HepG2 (cell line): ENCODE results near the gene CORT. TPM values are rescaled to one million over a fixed set of nuclear protein-coding genes. Genes with fewer than 3 reads are reported as not detected.

Source experiments
- ATAC-seq: fragments of 200-7000 bp; cut with Tn5 transposase; 3 replicates; pipeline ENCODE4 v1.9.1; 2020; ENCODE audit warnings: mild to moderate bottlenecking, moderate library complexity
- BruUV-seq: library from RNA; stranded (reverse); fragments of 400-500 nt; replicated peaks from 2 replicates; lab custom pipeline; 2021; lab: Mats Ljungman, UMichigan
- CTCF ChIA-PET: fragments of 300-600 bp; formaldehyde crosslinking; extraction: SDS; loops from one replicate; lab custom pipeline; 2021; ENCODE audit warnings: low total read pairs, inconsistent platforms, low intra/inter-chr PET ratio; lab: Yijun Ruan, JAX
- POLR2A ChIA-PET: fragments of 350-600 bp; sonication (Branson Sonifier 250); formaldehyde crosslinking; loops from one replicate; lab custom pipeline; 2020; ENCODE audit warnings: antibody characterized with exemption, inconsistent platforms; lab: Yijun Ruan, JAX
- DNase-seq: peaks from one replicate; pipeline ENCODE4 v3.0.0-alpha.2; 2015; ENCODE audit warnings: low spot score
- FAIRE-seq: peaks from 3 replicates; lab custom pipeline; 2011; peaks lifted over from hg19 to GRCh38; lab: Jason Lieb, UNC
- H2AFZ ChIP-seq: one replicate; pipeline ENCODE4 v1.6.1; 2011; ENCODE audit warnings: low read length, inconsistent platforms
- H3K27ac ChIP-seq: fragments of 300-600 bp; 3 replicates; pipeline ENCODE4 v1.8.0; 2011; ENCODE audit warnings: mixed run types, mild to moderate bottlenecking, mixed read lengths, low read length, inconsistent platforms; ENCODE audit not compliant: insufficient read depth; ENCODE audit errors: extremely low read length
- H3K27me3 ChIP-seq, 2 experiments: fragments of 200-600 bp in 1 of 2; 2 replicates in 1 of 2; 3 replicates in 1 of 2; pipeline versions ENCODE4 v1.6.0 to v1.8.0; 2011; ENCODE audit warnings: low read length in 2 of 2, mild to moderate bottlenecking in 2 of 2, moderate library complexity in 2 of 2, inconsistent platforms in 1 of 2; ENCODE audit not compliant: insufficient read depth in 2 of 2, control insufficient read depth in 1 of 2
- H3K36me3 ChIP-seq, 2 experiments: fragments of 200-600 bp in 1 of 2; replicated peaks in 1 of 2; 2 replicates in 1 of 2; 3 replicates in 1 of 2; pipeline versions ENCODE4 v1.5.1 to v1.8.0; 2011; ENCODE audit warnings: low read length in 2 of 2, inconsistent platforms in 1 of 2; ENCODE audit not compliant: insufficient read depth in 2 of 2, control insufficient read depth in 1 of 2
- H3K4me1 ChIP-seq: 2 replicates; pipeline ENCODE4 v1.5.1; 2012; ENCODE audit warnings: low read length, inconsistent platforms; ENCODE audit not compliant: insufficient read depth
- H3K4me2 ChIP-seq: 2 replicates; pipeline ENCODE4 v1.6.0; 2011; ENCODE audit warnings: low read depth, low read length, inconsistent platforms
- H3K4me3 ChIP-seq, 3 experiments: fragments of 200-600 bp in 1 of 3; sonication (generic), shearing (Covaris generic) in 1 of 3; replicated peaks in 1 of 3; 2 replicates each; pipeline ENCODE4 v1.5.1; 2011 to 2016; ENCODE audit warnings: low read length in 3 of 3, inconsistent platforms in 2 of 3, low read depth in 2 of 3, mild to moderate bottlenecking in 2 of 3, control low read depth in 1 of 3, mixed read lengths in 1 of 3; ENCODE audit not compliant: insufficient read depth in 1 of 3
- H3K79me2 ChIP-seq: one replicate; pipeline ENCODE4 v1.6.1; 2011; ENCODE audit warnings: low read length, inconsistent platforms; ENCODE audit not compliant: insufficient read depth
- H3K9ac ChIP-seq: 2 replicates; pipeline ENCODE4 v1.6.0; 2011; ENCODE audit warnings: mild to moderate bottlenecking, low read depth, low read length, inconsistent platforms; ENCODE audit not compliant: insufficient read depth
- H3K9me3 ChIP-seq: 2 replicates; pipeline ENCODE4 v1.5.1; 2012; ENCODE audit warnings: mild to moderate bottlenecking, low read length
- H4K20me1 ChIP-seq: 2 replicates; pipeline ENCODE4 v1.6.0; 2011; ENCODE audit warnings: inconsistent platforms, mild to moderate bottlenecking, low read length, moderate library complexity; ENCODE audit not compliant: insufficient read depth
- ADNP ChIP-seq: sonication (generic); formaldehyde crosslinking; IDR thresholded peaks from 2 replicates; pipeline ENCODE4 v1.4.0; 2020; ENCODE audit warnings: missing genetic modification reagents
- CCAR2 ChIP-seq: fragments of 200-400 bp; formaldehyde crosslinking; optimal IDR thresholded peaks from 2 replicates; pipeline ENCODE3; 2018; ENCODE audit warnings: low read depth, mild to moderate bottlenecking, low read length, moderate library complexity
- DDIT3 ChIP-seq: sonication (generic); formaldehyde crosslinking; IDR thresholded peaks from 2 replicates; pipeline ENCODE4 v1.4.0; 2020; ENCODE audit warnings: mild to moderate bottlenecking, missing genetic modification reagents
- DMAP1 ChIP-seq: IDR thresholded peaks from 2 replicates; pipeline ENCODE4 v1.6.1; 2016
- FOXJ3 ChIP-seq: sonication (generic); formaldehyde crosslinking; IDR thresholded peaks from 2 replicates; pipeline ENCODE4 v1.4.0; 2020; ENCODE audit warnings: missing genetic modification reagents, mild to moderate bottlenecking, borderline replicate concordance
- GMEB1 ChIP-seq: sonication (generic); formaldehyde crosslinking; IDR thresholded peaks from 2 replicates; pipeline ENCODE4 v1.5.1; 2020; ENCODE audit warnings: missing genetic modification reagents, mild to moderate bottlenecking, borderline replicate concordance
- HMGA1 ChIP-seq: sonication (generic); formaldehyde crosslinking; conservative IDR thresholded peaks from 2 replicates; pipeline ENCODE4 v1.4.0; 2020; ENCODE audit warnings: missing genetic modification reagents
- KAT8 ChIP-seq: IDR thresholded peaks from 2 replicates; pipeline ENCODE4 v1.6.1; 2016; ENCODE audit warnings: missing genetic modification reagents, missing compliant biosample characterization
- NAIF1 ChIP-seq: sonication (generic); formaldehyde crosslinking; IDR thresholded peaks from 2 replicates; pipeline ENCODE4 v1.5.0; 2020; ENCODE audit warnings: mild to moderate bottlenecking, missing genetic modification reagents, borderline replicate concordance
- SKI ChIP-seq: fragments of 450-650 bp; IDR thresholded peaks from one replicate; pipeline ENCODE4 v1.6.1; 2018; ENCODE audit warnings: mild to moderate bottlenecking; ENCODE audit not compliant: partially characterized antibody
- SOX5 ChIP-seq: IDR thresholded peaks from 2 replicates; pipeline ENCODE4 v1.6.1; 2016; ENCODE audit warnings: borderline replicate concordance
- ZC3H4 ChIP-seq: sonication (generic); formaldehyde crosslinking; IDR thresholded peaks from 2 replicates; pipeline ENCODE4 v1.4.0; 2020; ENCODE audit warnings: missing genetic modification reagents, borderline replicate concordance
- ZNF282 ChIP-seq: fragments of 450-650 bp; IDR thresholded peaks from 2 replicates; pipeline ENCODE4 v1.6.1; 2018; ENCODE audit not compliant: partially characterized antibody
- ZNF580 ChIP-seq: IDR thresholded peaks from 2 replicates; pipeline ENCODE4 v1.6.1; 2016; ENCODE audit warnings: low read depth, borderline replicate concordance
- ZNF781 ChIP-seq: sonication (generic); formaldehyde crosslinking; IDR thresholded peaks from 2 replicates; pipeline ENCODE4 v1.5.1; 2020; ENCODE audit warnings: borderline replicate concordance, mild to moderate bottlenecking, missing genetic modification reagents; ENCODE audit errors: not compliant biosample characterization
- ZNF788 ChIP-seq: sonication (generic); formaldehyde crosslinking; IDR thresholded peaks from 2 replicates; pipeline ENCODE4 v1.5.0; 2020; ENCODE audit warnings: mild to moderate bottlenecking, missing genetic modification reagents, borderline replicate concordance
- ZSCAN20 ChIP-seq: sonication (generic); formaldehyde crosslinking; IDR thresholded peaks from 2 replicates; pipeline ENCODE4 v1.4.0; 2020; ENCODE audit warnings: missing genetic modification reagents, mild to moderate bottlenecking, borderline replicate concordance
- ZSCAN22 ChIP-seq: sonication (generic); formaldehyde crosslinking; IDR thresholded peaks from 2 replicates; pipeline ENCODE4 v1.4.0; 2020; ENCODE audit warnings: mild to moderate bottlenecking, missing genetic modification reagents
- WGBS: methylation state at CpG from one replicate; pipeline ENCODE4 v1.1.6; 2017; ENCODE audit warnings: low lambda C conversion rate; 5-methylcytosine and 5-hydroxymethylcytosine counted together
- in situ Hi-C: cut with HindIII; loops from 2 replicates; pipeline ENCODE4 v1.10.0; 2017; ENCODE audit warnings: low pct_unique_long_range_greater_than_20kb; ENCODE audit not compliant: extremely low pct_ligation_motif_present
- intact Hi-C: fragments of 100-400 bp; cut with micrococcal nuclease; formaldehyde crosslinking; loops from one replicate; pipeline ENCODE4 v1.10.0; 2022; ENCODE audit not compliant: unreplicated experiment
- polyA plus RNA-seq, 8 experiments: library from polyadenylated mRNA; depleted of rRNA in 3 of 8; stranded (reverse) in 7 of 8; unstranded in 1 of 8; fragments of >200 nt; fragmentation: Illumina TruSeq in 4 of 8; extraction: Trizol in 4 of 8; gene quantifications; 2 replicates each; pipeline versions ENCODE4 v1.2.1 to v1.2.3, GENCODE V29; 2011 to 2016; ENCODE audit warnings: low read depth in 4 of 8, missing spikeins in 1 of 8, mixed read lengths in 1 of 8; ENCODE audit not compliant: insufficient read depth in 1 of 8
- total RNA-seq, 5 experiments: library from RNA; depleted of rRNA; stranded (reverse); fragments of >200 nt; fragmentation: Illumina TruSeq; extraction: Trizol; gene quantifications; 2 replicates each; pipeline ENCODE4 v1.2.3, GENCODE V29; 2016; ENCODE audit warnings: low read depth in 1 of 5

The CORT gene
- total and polyA plus RNA-seq, 2 of the 13 experiments (the other 11 are each of a cell fraction or from before 2014, with no cell fraction given), result 0.11 to 0.62 TPM

DNA sequence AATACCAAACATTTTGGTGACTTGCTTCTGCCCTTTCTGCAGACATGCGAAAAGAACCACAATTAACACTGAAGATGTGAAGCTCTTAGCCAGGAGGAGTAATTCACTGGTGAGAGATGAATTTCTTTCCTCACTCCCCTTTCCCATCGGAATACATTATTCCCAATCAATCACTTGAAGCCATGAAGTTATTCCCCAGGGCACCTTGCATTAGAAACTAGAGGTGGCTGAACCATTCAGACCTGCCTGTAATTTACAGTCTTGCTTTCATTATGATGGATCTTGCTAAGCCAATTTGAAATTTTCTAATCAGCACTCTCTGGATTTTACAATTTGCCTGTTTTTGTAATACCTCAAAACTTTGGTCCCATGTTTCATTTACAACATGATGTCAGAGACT lies 9.5 kb upstream of the CORT start:
- peaks cover 34% of the 10 kb centered on the region for H3K4me1 ChIP-seq
- ChIA-PET POLR2A (no interaction called here), CTCF (no interaction called here)
- H3K4me2 ChIP-seq, result no peak overlapping the region
- H4K20me1 ChIP-seq, result no peaks in the 10 kb centered on the region
- peaks cover 0 to 3% of the 10 kb centered on the region in 2 experiments; a peak in 1 of 5 replicates for H3K36me3 ChIP-seq
- no TSS peak for BruUV-seq
- no peak overlapping the region for H2AFZ ChIP-seq
- H3K27me3 ChIP-seq, result no peaks in the 10 kb centered on the region
- DNase-seq (no peak), ATAC-seq (no peak), FAIRE-seq (no peak)
- TF ChIP-seq FOXJ3, result no peak
- no peaks in the 10 kb centered on the region for H3K9me3 ChIP-seq
- WGBS, result 97% methylated on average over 2 of the region's 2 CpGs
- intact Hi-C loops, result no loop called here
- H3K27ac ChIP-seq, result no peak overlapping the region
- H3K4me3 ChIP-seq, result no peak overlapping the region
- in situ Hi-C loops, result no loop called here
- no peak overlapping the region for H3K9ac ChIP-seq
- H3K79me2 ChIP-seq, result no peaks in the 10 kb centered on the region

- FAIRE-seq (no peak), ATAC-seq (no peak)
- Histone ChIP-seq H3K4me2 (no peak overlapping the region), H3K27ac (no peak overlapping the region)
- CTCF ChIA-PET, result no interaction called here
- TF ChIP-seq CCAR2 (no peak), ZNF788 (CRISPR knock-in tag) (no peak), GMEB1 (CRISPR knock-in tag) (no peak), ZNF282 (no peak), KAT8 (no peak), ZSCAN20 (CRISPR knock-in tag) (no peak), ZNF580 (CRISPR knock-in tag) (no peak), HMGA1 (no peak), NAIF1 (no peak), DDIT3 (CRISPR knock-in tag) (no peak), DMAP1 (CRISPR knock-in tag) (no peak), ZSCAN22 (CRISPR knock-in tag) (no peak), ZNF781 (no peak), ZC3H4 (CRISPR knock-in tag) (no peak), SOX5 (no peak), SKI (no peak), ADNP (CRISPR knock-in tag) (no peak)
- TF ChIP-seq, all 625 proteins: peak for 0
- in situ Hi-C loops, result no loop called here
- no peak for DNase-seq
- Histone ChIP-seq H3K36me3 (peaks cover 0 to 3% of the 10 kb centered on the region in 2 experiments; a peak in 1 of 5 replicates), H3K79me2 (no peaks in the 10 kb centered on the region), H2AFZ (no peak overlapping the region), H3K4me3 (no peak overlapping the region), H3K9ac (no peak overlapping the region), H3K4me1 (peaks cover 34% of the 10 kb centered on the region), H3K9me3 (no peaks in the 10 kb centered on the region), H3K27me3 (no peaks in the 10 kb centered on the region), H4K20me1 (no peaks in the 10 kb centered on the region)
- 94% methylated on average over 5 of the region's 5 CpGs for WGBS
- BruUV-seq, result no TSS peak
- intact Hi-C loops, result no loop called here
- POLR2A ChIA-PET, result no interaction called here
Observed at GRCh38 chr1:10440794-10441193, 9.0 kb upstream of the CORT start.
